ENCODE results near the gene SDC4. TPM values are rescaled to one million over a fixed set of nuclear protein-coding genes. Genes with fewer than 3 reads are reported as not detected.

Gene SDC4
- total RNA-seq, 4 donors from 2014 or later, result 41.2 to 72.5 (median 63.4) TPM

DNA sequence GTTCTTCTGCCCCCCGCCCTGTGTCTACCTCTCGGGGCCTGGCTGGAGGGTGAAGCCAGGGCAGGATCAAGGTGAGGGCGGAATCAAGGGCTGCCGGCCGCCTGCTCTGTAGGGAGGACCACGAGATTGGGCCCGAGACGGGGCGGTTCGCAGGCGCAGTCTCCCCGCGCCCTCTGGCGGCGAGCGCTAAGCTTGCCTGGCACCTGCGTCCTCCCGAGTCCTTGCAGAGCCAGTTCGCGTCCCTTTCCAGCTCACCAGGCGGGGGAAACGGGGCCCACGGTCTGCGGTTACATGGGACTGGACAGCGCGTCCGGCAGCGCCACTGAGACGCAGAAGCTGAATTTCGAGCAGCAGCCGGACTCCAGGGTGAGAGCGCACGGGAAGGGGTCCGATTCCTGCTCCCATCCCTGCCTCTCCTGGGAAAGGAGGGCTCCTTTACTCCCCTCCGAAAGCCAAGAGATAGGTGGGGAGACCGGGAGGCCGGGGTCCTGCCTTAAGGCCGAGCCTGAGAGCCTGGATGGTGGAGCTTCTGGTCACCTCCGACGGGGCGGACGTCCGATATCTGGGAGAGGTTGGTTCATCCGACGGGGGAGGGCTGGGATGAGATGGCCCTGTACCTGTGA is 36.5 kb downstream of the SDC4 start:
- 20 to 27% methylated on average over 33 to 36 of the region's 45 CpGs for WGBS, 2 donors
- Histone ChIP-seq H3K4me3 (no peak overlapping the region), H3K4me1 (peaks cover 0 to 40% (median 0%) of the 10 kb centered on the region in 4 donors), H3K27ac (no peak overlapping the region), H3K27me3 (peaks cover 0 to 67% of the 10 kb centered on the region in 2 donors), H3K9me3 (no peaks in the 10 kb centered on the region), H3K36me3 (no peaks in the 10 kb centered on the region)
- TF ChIP-seq, protein P1, sequence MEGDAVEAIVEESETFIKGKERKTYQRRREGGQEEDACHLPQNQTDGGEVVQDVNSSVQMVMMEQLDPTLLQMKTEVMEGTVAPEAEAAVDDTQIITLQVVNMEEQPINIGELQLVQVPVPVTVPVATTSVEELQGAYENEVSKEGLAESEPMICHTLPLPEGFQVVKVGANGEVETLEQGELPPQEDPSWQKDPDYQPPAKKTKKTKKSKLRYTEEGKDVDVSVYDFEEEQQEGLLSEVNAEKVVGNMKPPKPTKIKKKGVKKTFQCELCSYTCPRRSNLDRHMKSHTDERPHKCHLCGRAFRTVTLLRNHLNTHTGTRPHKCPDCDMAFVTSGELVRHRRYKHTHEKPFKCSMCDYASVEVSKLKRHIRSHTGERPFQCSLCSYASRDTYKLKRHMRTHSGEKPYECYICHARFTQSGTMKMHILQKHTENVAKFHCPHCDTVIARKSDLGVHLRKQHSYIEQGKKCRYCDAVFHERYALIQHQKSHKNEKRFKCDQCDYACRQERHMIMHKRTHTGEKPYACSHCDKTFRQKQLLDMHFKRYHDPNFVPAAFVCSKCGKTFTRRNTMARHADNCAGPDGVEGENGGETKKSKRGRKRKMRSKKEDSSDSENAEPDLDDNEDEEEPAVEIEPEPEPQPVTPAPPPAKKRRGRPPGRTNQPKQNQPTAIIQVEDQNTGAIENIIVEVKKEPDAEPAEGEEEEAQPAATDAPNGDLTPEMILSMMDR (IDR thresholded peaks at IDR 0.05), result peak; percentile 69 to 80 (median 79)
- TF ChIP-seq POLR2A (IDR thresholded peaks at IDR 0.05), result no peak
- DNase-seq (ENCODE audit: low spot score in 2 of 2), result peak in 1 of 2 donors; percentile 35

DNA sequence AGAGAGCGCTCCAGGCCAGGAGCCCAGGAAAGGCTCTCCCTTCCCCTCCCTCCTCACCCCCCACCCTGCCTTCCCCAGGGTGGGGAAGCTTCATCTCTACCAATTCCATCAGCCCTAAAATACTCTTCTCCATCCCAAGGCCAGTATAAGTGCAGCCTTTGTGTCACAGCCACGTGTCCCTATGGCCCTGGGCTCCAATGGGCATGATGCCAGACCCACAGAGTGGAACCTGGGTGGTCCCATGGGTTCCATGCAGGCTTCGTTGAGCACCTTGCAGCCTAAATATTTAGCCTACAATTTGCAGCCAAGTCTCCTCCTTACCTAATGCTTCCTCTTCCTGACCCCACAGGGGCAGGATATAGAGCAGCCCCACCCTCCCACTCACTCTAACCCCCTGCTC is 39.1 kb downstream of the SDC4 start:
- H3K27me3 ChIP-seq, result peaks cover 0 to 65% of the 10 kb centered on the region in 2 donors
- H3K36me3 ChIP-seq, result no peaks in the 10 kb centered on the region
- WGBS, 2 donors, result 70 to 74% methylated on average over 3 of the region's 3 CpGs
- no peaks in the 10 kb centered on the region for H3K9me3 ChIP-seq
- H3K27ac ChIP-seq, result no peak overlapping the region
- H3K4me3 ChIP-seq, result no peak overlapping the region
- H3K4me1 ChIP-seq, result peaks cover 0 to 35% (median 0%) of the 10 kb centered on the region in 4 donors
- TF ChIP-seq EP300 (IDR thresholded peaks at IDR 0.05), result no peak
- TF ChIP-seq, protein P1 (IDR thresholded peaks at IDR 0.05), result no peak
- TF ChIP-seq POLR2A (IDR thresholded peaks at IDR 0.05), result no peak
- no peak for DNase-seq (ENCODE audit: low spot score in 2 of 2)

DNA sequence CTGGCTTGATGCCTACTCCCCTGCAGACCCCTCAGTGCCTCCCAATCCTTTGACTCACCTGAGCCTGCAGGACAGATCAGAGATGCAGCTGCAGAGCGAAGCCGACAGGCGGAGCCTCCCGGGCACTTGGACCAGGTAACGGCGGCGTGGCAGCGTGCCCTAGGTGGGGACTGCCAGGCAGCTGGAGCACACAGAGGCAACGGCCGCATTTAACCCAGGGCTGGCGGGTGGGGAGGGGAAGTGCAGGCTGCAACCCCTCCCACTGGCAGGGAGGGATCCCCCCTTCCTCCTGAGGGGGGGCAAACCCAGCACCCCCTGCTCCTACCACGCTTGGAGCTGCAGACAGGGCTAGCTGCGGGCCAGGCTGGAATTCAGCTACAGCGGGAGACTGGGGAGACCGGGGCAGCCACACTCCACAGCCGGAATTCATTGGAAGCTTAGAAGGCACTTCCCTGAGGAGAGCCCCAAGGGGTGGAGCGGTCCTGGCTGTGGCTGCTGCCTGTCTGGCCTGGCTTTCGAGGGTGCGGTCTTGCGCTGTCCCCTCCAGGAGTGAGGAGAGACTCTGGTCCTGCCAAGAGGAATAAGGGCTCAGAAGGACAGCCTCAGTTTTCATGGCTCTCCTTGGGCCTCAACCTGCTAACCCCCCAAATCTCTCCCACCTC is 40.0 kb downstream of the SDC4 start, which contains the start of gene MATN4:
Gene MATN4 (minus strand): TSS at position 183 of the 662 bp plus-strand sequence. CDS start 2,717 bp downstream, outside the sequence.
- no peak for DNase-seq (ENCODE audit: low spot score in 2 of 2)
- peaks cover 0 to 35% (median 0%) of the 10 kb centered on the region in 4 donors for H3K4me1 ChIP-seq
- 57 to 60% methylated on average over 13 to 17 of the region's 20 CpGs for WGBS, 2 donors
- H3K27ac ChIP-seq, result no peak within 1 kb of the TSS
- H3K9me3 ChIP-seq, result no peaks in the 10 kb centered on the region
- TF ChIP-seq, protein P1 (IDR thresholded peaks at IDR 0.05), result no peak
- TF ChIP-seq EP300 (IDR thresholded peaks at IDR 0.05), result no peak
- no peak for TF ChIP-seq POLR2A (IDR thresholded peaks at IDR 0.05)
- H3K4me3 ChIP-seq, result no peak within 1 kb of the TSS
- H3K27me3 ChIP-seq, result peaks cover 0 to 63% of the 10 kb centered on the region in 2 donors
- H3K36me3 ChIP-seq, result no peaks in the 10 kb centered on the region

DNA sequence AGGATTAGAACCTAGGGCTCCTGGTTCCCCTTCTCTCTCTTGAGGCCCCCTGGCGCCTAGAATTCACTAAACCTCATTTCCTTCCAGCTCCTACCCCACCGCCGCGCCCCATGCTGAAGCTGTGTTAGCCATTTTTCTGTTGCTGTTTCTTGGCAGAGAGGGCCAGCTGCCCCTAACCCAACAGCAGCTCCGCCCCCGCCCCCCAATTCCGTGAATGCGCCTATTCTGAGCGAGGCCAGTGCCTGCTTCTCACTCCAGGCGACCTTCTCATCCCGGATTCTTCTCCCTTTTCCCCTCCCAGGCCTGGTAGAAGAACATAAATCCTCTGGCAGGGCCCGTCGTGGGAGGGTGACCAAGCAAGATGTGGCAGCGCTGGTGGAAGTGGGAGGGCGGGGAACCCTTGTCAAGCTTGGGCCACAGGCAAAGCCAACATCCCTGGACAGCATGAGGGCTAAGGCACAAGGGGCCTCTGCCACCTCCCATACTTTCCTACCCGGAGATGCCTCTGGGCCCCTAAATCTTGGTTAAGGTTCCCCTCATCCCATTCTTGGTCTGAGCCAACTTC is 41.1 kb downstream of the SDC4 start:
- WGBS, 2 donors, result 40 to 64% methylated on average over 16 of the region's 16 CpGs
- H3K27me3 ChIP-seq, result peaks cover 0 to 64% of the 10 kb centered on the region in 2 donors
- no peak for DNase-seq (ENCODE audit: low spot score in 2 of 2)
- peaks cover 0 to 34% (median 0%) of the 10 kb centered on the region in 4 donors for H3K4me1 ChIP-seq
- H3K4me3 ChIP-seq, result no peak overlapping the region
- no peak overlapping the region for H3K27ac ChIP-seq
- no peak for TF ChIP-seq EP300 (IDR thresholded peaks at IDR 0.05)
- TF ChIP-seq, protein P1 (IDR thresholded peaks at IDR 0.05), result no peak
- TF ChIP-seq POLR2A (IDR thresholded peaks at IDR 0.05), result no peak
- H3K36me3 ChIP-seq, result no peaks in the 10 kb centered on the region
- no peaks in the 10 kb centered on the region for H3K9me3 ChIP-seq
